HT1080 (cell line): ENCODE results near the gene UBE2G2. TPM values are rescaled to one million over a fixed set of nuclear protein-coding genes. Genes with fewer than 3 reads are reported as not detected.

ENCODE experiments used
- DNase-seq: peaks from one replicate; pipeline ENCODE4 v3.0.0-alpha.2; 2015; ENCODE audit warnings: low read depth
- total RNA-seq: library from RNA; depleted of rRNA; stranded (reverse); fragments of >200 nt; shearing (Covaris generic); gene quantifications from 2 replicates; pipeline ENCODE4 v1.2.3, GENCODE V29; 2014

The UBE2G2 gene
- total RNA-seq, 1 experiment from 2014 or later: 77.6 TPM

GRCh38 chr21:44751799-44752636, 49.6 kb downstream of the UBE2G2 start:
- DNase-seq: no peak

DNA sequence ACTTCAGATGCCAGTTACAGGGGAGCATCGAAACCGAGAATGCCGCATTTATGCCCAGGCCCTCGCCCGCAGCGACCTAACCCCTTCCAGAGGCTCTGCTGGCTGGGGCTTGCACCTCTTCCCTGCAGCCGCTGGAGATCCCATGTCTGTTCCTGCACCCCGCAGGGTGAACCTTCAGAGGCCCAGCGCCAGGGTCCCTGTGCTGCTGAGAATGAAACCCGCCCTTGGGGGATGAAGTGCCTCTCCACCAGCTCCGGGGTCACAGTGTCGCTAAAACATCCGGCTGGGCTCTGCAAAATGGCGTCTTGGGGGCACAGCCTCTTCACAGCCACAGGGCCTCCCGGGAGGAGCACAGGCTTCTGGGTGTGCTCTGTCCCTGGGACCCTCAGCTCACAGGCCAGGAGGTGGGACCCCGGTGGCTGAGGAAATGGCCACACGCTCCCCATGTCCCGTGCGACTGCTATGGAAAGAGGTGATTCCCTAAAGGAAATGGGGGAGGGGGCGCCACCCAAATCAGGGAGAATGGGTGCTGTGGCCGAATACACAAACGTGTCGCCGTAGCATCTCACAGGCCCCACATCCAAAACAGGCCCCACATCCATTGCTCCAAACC, 50.3 kb downstream of the UBE2G2 start:
- no peak for DNase-seq

- DNase-seq: no peak
Observed at GRCh38 chr21:44750675-44751025, 51.0 kb downstream of the UBE2G2 start.

DNA sequence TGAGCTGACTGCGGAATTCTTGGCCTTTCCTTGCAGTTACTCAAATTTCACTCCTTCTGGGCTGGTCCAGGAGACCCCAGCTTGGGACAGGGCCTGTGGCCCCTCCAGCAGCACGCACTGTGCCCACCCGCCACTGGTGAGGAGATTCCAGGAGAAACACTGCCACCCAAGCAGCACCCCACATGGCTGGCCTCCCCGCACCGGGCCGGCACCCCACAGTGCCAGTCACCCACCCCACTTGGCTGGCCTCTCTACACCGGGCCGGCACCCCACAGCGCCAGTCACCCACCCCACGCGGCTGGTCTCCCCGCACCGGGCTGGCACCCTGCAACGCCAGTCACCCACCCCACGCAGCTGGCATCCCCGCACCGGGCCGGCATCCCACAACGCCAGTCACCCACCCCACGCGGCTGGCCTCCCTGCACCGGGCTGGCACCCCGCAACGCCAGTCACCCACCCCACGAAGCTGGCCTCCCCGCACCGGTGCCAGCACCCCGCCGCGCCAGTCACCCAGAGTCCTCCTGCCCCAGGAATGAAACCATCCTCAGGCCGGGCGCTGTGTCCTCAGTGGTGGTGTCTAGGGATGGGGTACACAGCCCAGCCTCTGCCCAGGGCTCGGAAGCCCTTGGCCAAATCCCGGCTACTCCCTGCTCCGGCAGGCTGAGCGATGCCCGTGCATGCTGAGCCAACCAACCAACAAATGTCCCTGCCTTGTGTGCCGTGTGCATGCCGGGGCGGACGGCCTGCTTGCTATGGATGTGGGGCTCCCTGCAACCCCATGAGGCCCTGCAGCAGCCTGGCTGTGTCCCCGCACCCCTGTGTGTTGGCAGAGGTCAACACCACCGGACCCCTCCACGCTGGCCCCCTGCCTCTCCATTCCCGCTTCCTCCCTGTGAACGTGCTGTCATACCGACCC, 51.6 kb downstream of the UBE2G2 start:
- no peak for DNase-seq

GRCh38 chr21:44749116-44749758, 52.4 kb downstream of the UBE2G2 start:
- no peak for DNase-seq

DNA sequence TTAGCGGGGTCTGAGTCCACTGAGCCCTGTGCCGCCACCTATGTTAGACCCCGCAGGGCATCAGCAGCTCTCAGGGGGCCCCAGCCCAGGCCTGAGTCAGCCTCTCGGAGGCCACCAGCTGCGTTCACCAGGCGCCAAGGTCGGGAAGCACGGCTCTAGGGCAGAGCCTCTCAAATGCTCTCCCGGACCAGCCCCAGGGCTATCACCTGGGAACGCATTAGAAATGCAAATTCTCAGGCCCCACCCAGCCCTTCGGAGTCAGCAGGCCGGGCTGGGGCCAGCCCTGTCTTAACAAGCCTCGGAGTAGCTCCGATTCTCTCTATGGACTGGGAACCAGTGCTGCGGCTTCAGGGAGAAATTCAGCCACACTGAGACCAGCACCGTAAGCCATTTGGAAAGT, 53.0 kb downstream of the UBE2G2 start:
- no peak for DNase-seq

- peak; percentile 22 for DNase-seq
Observed at GRCh38 chr21:44742418-44743153, 59.0 kb downstream of the UBE2G2 start.

GRCh38 chr21:44741921-44742320, 59.7 kb downstream of the UBE2G2 start:
- DNase-seq: no peak

DNA sequence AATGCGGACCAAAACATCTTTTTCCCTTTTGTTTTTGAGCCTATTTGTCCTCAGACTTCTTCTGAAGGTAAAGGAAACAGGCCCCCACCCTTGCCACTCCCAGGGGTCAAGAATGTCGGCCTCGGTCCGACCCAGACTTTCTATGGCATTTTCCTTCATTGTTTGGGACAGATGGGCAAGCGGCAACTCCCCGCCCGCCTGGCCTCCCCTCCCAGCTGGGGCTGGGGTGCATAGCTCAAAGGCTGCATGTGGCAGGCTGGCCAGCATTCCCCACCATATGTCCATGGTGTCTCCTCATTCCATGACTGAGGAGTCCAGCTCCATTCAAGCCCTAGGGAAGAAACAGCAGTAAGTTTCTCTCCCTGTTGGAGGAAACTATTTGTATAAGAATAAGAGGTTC, 60.9 kb downstream of the UBE2G2 start:
- DNase-seq: no peak

GRCh38 chr21:44739316-44739715, 62.3 kb downstream of the UBE2G2 start:
- DNase-seq: no peak

- DNase-seq: no peak
Observed at GRCh38 chr21:44738621-44739020, 63.0 kb downstream of the UBE2G2 start.

- DNase-seq: no peak
Observed at GRCh38 chr21:44737706-44738354, 63.8 kb downstream of the UBE2G2 start.

- peak; percentile 71 for DNase-seq
Observed at GRCh38 chr21:44736291-44737004, 65.2 kb downstream of the UBE2G2 start.

DNA sequence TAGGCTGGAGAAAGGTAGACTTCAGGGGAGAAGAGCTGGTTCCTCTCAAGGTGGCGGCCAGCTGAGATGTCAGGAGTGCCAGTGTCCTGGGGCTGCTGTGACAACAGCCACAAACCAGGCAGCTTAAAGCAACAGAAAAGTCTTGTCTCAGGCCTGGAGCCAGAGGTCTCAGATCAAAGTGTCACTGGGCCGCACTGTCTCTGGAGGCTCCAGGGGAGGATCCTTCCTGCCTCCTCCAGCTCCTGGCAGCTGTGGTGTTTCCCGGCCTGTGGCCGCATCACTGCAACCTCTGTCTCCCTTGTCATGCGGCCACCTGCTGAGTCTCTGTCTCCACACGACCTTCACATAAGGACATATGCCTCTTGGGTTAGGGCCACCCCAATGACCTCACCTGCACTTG, 65.8 kb downstream of the UBE2G2 start:
- DNase-seq: no peak

DNA sequence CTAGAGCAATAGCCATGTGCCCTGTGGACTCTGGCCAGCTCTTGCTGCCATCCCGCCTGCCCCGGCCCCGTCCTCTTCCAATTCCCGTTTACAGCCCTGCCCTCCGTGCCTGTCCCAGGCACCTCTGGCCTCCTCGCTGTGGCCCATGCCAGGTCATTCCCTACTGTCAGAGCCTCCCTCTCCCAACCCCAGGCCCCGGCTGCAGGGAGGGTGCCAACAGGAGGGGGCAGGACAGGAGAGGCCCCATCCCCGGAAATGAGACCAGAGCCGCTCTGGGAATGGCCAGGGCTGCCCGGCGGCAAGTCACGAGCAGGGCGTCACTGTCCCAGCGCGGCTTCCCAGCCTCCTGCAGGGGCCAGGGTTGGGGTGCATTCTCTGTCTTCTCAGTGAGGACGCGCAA, 66.8 kb downstream of the UBE2G2 start:
- no peak for DNase-seq

DNA sequence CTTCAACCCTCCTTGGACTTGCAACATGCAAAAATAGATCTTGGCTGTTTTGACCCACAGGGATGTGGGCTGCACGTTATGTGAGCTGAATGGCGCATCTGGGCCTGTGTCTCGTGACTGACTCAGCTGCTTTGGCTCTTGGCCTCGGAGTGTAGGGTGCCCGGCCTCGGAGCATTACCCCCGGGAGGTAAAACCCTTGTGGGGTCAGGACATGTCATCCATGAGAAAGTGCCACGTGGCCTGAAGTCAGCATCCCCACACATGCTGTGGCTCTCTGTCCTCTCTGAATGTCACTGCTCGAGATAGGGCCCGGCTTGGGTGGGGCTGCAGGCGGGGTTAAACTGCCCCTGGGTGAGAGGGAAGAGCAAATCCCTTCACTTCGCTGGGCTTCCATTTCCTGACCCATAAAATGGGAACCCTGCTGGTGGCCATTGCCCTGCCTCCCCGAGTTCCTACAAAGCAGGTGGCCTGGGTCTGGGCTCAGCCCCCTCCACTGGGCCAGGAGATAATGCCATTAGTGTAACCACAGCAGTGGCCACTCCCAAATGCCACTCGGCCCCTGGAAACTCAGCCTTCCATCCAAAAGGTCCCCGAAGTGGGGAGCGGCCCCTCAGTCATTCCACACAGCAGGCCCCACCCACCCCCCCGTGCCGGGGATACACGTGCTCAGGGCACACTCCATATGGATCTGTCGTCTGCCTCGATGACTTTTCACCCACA, 67.4 kb downstream of the UBE2G2 start:
- no peak for DNase-seq

- peak; percentile 29 for DNase-seq
Observed at GRCh38 chr21:44732956-44733355, 68.7 kb downstream of the UBE2G2 start.

GRCh38 chr21:44732263-44732662, 69.4 kb downstream of the UBE2G2 start:
- DNase-seq: no peak
